Nephron (organoid): Measurements from ENCODE around the gene SMAD9.

Experiments
- H3K27ac Mint-ChIP-seq, 3 experiments: 2 replicates each; pipeline ENCODE4 v1.8.0; 2020; ENCODE audit warnings: mixed read lengths in 3 of 3, mild to moderate bottlenecking in 2 of 3, moderate library complexity in 1 of 3
- H3K27me3 Mint-ChIP-seq: 2 replicates; pipeline ENCODE4 v1.8.0; 2021; ENCODE audit warnings: low read depth, mild to moderate bottlenecking, moderate library complexity, mixed read lengths
- H3K36me3 Mint-ChIP-seq: 2 replicates; pipeline ENCODE4 v1.8.0; 2020; ENCODE audit warnings: low read depth, mixed read lengths
- H3K4me1 Mint-ChIP-seq: 2 replicates; pipeline ENCODE4 v1.8.0; 2020; ENCODE audit warnings: mixed read lengths
- H3K4me3 Mint-ChIP-seq, 3 experiments: 2 replicates each; pipeline ENCODE4 v1.8.0; 2020; ENCODE audit warnings: mild to moderate bottlenecking in 3 of 3, mixed read lengths in 3 of 3, moderate library complexity in 2 of 3
- H3K9me3 Mint-ChIP-seq: 2 replicates; pipeline ENCODE4 v1.8.0; 2020; ENCODE audit warnings: mixed read lengths
- TF ChIP-seq, protein P1 (sequence below), 3 experiments: fragments of 200-600 bp; sonication (generic); IDR thresholded peaks; one replicate each; pipeline ENCODE4 v1.5.0; 2021; ENCODE audit warnings: antibody characterized with exemption in 3 of 3; ENCODE audit not compliant: unreplicated experiment in 3 of 3

The SMAD9 gene

DNA sequence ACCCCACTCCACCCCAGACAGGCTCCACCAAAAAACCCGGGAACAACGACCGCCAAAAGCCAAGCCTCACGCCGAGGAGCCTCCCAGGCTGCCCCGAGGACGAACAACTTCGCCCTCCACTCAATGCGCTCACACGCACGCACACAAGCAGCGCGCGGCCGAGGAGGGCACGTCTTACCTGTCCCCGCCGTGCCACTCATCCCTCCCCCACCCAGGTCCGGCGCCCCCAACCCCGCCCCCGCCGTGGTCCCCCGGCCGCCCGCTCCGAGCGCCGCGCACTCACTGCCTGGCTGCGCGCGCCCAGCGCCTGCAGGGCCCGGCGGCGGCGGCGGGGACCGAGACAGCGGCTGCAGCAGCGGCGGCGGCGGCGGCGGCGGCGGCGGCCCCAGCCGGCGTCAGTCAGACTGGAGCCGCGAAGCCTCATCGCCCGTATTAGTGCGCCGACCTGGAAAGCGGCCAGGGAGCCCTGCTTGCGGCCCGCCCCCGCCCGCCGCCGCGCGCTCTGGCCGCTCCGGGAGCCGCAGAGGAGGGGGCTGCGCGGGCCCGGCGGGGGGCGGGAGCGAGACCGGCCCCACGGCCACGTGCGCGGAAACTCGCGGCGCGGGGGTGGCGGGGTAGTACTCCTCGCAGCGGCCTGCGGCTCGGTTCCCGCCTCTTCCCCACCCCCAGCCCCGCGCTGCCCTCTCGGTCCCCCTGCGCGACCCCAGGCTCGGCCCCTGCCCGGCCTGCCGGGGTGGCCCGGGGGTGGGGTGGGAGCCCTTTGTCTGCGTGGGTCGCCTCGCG is at the start of gene SMAD9:
Gene SMAD9 (minus strand): TSS at position 406 of the 783 bp plus-strand sequence. CDS start 40,549 bp downstream, outside the sequence.
- H3K4me3 Mint-ChIP-seq: peak within 1 kb of the TSS; percentile 95 to 98 (median 96)
- H3K4me1 Mint-ChIP-seq: peaks cover 59% of the 10 kb centered on the region
- H3K36me3 Mint-ChIP-seq: no peaks in the 10 kb centered on the region
- TF ChIP-seq, protein P1, sequence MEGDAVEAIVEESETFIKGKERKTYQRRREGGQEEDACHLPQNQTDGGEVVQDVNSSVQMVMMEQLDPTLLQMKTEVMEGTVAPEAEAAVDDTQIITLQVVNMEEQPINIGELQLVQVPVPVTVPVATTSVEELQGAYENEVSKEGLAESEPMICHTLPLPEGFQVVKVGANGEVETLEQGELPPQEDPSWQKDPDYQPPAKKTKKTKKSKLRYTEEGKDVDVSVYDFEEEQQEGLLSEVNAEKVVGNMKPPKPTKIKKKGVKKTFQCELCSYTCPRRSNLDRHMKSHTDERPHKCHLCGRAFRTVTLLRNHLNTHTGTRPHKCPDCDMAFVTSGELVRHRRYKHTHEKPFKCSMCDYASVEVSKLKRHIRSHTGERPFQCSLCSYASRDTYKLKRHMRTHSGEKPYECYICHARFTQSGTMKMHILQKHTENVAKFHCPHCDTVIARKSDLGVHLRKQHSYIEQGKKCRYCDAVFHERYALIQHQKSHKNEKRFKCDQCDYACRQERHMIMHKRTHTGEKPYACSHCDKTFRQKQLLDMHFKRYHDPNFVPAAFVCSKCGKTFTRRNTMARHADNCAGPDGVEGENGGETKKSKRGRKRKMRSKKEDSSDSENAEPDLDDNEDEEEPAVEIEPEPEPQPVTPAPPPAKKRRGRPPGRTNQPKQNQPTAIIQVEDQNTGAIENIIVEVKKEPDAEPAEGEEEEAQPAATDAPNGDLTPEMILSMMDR (IDR thresholded peaks at IDR 0.05; ENCODE audit: unreplicated experiment in 3 of 3): no peak
- peak within 1 kb of the TSS; percentile 91 to 98 (median 98) for H3K27ac Mint-ChIP-seq
- H3K27me3 Mint-ChIP-seq: no peaks in the 10 kb centered on the region
- H3K9me3 Mint-ChIP-seq: no peaks in the 10 kb centered on the region

DNA sequence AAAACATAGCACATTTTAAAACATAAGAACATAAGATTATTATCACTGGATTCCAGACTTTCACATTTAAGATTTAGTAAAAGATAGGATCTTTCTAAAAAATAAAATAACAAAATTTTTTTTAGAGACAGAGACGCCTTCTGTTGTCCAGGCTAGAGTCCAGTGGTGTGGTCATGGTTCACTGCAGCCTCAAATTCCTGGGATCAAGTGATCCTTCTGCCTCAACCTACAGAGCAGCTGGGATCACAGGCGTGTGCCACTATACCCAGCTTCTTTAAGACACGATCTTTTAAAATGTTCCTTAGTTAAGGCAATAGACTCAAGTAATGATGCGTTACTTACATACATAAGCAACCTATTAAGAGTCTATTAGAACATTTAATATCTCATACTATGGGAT is 46.4 kb upstream of the SMAD9 start:
- Mint-ChIP-seq H3K27me3 (no peaks in the 10 kb centered on the region), H3K4me3 (no peak overlapping the region), H3K4me1 (no peaks in the 10 kb centered on the region), H3K36me3 (peaks cover 57% of the 10 kb centered on the region), H3K9me3 (no peaks in the 10 kb centered on the region), H3K27ac (no peak overlapping the region)
- TF ChIP-seq, protein P1 (IDR thresholded peaks at IDR 0.05; ENCODE audit: unreplicated experiment in 3 of 3): no peak

DNA sequence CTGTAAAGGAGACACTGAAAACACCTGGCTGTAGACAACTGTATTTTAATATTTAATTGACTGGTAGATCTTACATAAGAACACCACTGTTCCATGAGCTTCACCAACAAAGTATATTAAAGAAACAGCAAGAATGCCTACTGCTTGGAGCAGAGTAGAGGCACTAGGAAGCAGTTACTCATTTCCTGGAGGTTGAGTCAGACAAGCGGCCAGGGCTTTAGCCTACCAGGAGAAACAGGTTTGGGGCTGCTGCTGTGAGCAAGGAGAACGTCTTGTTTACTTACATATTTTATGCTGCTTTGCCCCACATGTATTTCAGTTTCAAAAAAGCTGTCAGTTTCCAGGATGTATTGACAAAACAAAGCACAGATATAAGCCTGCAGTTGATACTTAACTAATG is 45.7 kb upstream of the SMAD9 start:
- H3K27ac Mint-ChIP-seq: no peak overlapping the region
- no peaks in the 10 kb centered on the region for H3K27me3 Mint-ChIP-seq
- TF ChIP-seq, protein P1 (IDR thresholded peaks at IDR 0.05; ENCODE audit: unreplicated experiment in 3 of 3): no peak
- no peaks in the 10 kb centered on the region for H3K9me3 Mint-ChIP-seq
- peaks cover 53% of the 10 kb centered on the region for H3K36me3 Mint-ChIP-seq
- no peaks in the 10 kb centered on the region for H3K4me1 Mint-ChIP-seq
- no peak overlapping the region for H3K4me3 Mint-ChIP-seq

DNA sequence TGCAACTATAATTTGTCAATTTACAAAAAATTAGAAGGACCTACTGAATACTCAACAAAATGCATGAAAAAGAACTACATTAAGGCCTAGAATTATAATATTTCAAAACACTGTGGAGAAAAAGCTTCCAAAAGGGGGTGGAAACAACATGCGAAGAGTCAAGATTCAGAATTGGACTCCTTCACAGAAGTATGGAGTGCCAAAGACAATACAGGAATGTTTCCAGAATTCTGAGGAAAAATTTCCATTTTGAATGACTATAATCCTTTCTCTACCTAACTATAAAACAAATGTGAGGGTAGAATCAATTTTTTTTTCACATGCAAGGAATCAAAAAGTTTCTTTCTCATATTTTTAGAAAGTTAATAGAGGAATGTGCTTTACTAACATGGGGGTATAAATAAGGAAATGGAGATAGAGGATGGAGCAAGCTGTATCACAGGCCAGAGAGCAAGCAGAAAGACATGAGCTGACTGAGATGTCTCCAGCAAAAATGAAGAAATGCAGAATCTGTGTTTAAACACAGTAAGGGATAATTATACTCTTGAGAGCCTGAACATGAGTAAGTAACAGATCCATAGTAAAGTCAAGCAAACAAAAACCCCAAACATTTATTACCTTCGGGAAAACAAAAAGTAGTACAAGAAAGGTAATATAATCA is 39.5 kb upstream of the SMAD9 start:
- H3K36me3 Mint-ChIP-seq: peaks cover 63% of the 10 kb centered on the region
- H3K27ac Mint-ChIP-seq: peak overlapping the region in 2 of 3 experiments; percentile 81 to 84
- no peaks in the 10 kb centered on the region for H3K9me3 Mint-ChIP-seq
- H3K4me3 Mint-ChIP-seq: peak overlapping the region in 1 of 3 experiments; percentile 2
- TF ChIP-seq, protein P1 (IDR thresholded peaks at IDR 0.05; ENCODE audit: unreplicated experiment in 3 of 3): no peak
- H3K4me1 Mint-ChIP-seq: peaks cover 6% of the 10 kb centered on the region
- H3K27me3 Mint-ChIP-seq: no peaks in the 10 kb centered on the region

DNA sequence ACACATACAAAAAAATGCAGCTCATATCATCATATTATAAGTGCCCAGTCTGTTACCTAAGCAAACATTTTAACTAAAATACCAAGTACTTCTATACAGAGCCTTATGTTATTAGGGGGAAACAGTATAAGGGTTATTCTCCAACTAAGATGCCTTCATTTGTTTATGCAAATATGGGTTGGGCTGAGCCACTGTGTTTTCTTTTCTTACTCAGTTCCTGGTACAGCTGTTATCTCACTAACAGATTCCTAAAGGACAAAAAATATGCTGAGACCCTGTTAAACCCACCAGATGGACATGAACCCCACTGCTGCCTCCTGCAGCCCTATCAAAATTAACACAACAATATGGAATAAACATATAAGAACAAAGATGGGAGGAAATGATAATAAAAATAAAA is 34.5 kb upstream of the SMAD9 start:
- Mint-ChIP-seq H3K4me3 (no peak overlapping the region), H3K36me3 (peaks cover 70% of the 10 kb centered on the region)

More for the DNA sequence above, 34.5 kb upstream of the SMAD9 start:
- Mint-ChIP-seq H3K9me3 (no peaks in the 10 kb centered on the region), H3K27ac (no peak overlapping the region), H3K27me3 (no peaks in the 10 kb centered on the region), H3K4me1 (peaks cover 2% of the 10 kb centered on the region)
- TF ChIP-seq, protein P1 (IDR thresholded peaks at IDR 0.05; ENCODE audit: unreplicated experiment in 3 of 3): no peak
